Astrocyte of the cerebellum (primary cell): ENCODE results near the gene PRF1.

Experiments used
- DNase-seq: peaks from one replicate; pipeline ENCODE4 v3.0.0-alpha.2; 2011; ENCODE audit warnings: low read depth
- H3K4me3 ChIP-seq: 2 replicates; pipeline ENCODE4 v1.5.1; 2011; ENCODE audit warnings: mild to moderate bottlenecking, low read depth, low read length, moderate library complexity
- in situ Hi-C: cut with HindIII; loops from 2 replicates; pipeline ENCODE4 v1.10.0; 2017; ENCODE audit warnings: low sequenced_read_pairs
- TF ChIP-seq, protein P1 (sequence below): IDR thresholded peaks from 2 replicates; pipeline ENCODE4 v1.5.1; 2012; ENCODE audit warnings: low read length, low read depth, moderate library complexity, mild to moderate bottlenecking; ENCODE audit errors: missing control alignments

Gene PRF1

DNA sequence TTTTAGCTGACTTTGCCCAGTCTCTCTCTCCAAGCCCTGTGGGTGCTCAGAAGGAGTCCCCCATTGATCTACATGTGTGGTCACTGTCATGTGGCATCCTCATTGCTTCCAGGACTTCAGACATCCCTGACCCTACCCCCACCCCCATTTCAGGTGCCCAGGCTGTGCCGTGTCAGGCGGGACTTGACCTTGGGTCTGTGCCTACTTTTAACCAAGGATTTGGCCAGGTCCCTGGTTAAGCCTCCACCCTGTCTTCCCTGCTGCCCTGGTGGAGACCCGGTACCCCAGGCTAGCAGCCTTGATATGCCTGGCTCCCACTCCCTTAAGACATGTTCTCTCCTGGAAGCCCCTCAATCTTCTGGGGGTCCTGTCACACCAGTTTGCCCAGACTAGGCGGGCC, 31.3 kb downstream of the PRF1 start:
- in situ Hi-C loops = no loop called here
- TF ChIP-seq, protein P1, sequence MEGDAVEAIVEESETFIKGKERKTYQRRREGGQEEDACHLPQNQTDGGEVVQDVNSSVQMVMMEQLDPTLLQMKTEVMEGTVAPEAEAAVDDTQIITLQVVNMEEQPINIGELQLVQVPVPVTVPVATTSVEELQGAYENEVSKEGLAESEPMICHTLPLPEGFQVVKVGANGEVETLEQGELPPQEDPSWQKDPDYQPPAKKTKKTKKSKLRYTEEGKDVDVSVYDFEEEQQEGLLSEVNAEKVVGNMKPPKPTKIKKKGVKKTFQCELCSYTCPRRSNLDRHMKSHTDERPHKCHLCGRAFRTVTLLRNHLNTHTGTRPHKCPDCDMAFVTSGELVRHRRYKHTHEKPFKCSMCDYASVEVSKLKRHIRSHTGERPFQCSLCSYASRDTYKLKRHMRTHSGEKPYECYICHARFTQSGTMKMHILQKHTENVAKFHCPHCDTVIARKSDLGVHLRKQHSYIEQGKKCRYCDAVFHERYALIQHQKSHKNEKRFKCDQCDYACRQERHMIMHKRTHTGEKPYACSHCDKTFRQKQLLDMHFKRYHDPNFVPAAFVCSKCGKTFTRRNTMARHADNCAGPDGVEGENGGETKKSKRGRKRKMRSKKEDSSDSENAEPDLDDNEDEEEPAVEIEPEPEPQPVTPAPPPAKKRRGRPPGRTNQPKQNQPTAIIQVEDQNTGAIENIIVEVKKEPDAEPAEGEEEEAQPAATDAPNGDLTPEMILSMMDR = no peak
- H3K4me3 ChIP-seq = no peak overlapping the region

DNA sequence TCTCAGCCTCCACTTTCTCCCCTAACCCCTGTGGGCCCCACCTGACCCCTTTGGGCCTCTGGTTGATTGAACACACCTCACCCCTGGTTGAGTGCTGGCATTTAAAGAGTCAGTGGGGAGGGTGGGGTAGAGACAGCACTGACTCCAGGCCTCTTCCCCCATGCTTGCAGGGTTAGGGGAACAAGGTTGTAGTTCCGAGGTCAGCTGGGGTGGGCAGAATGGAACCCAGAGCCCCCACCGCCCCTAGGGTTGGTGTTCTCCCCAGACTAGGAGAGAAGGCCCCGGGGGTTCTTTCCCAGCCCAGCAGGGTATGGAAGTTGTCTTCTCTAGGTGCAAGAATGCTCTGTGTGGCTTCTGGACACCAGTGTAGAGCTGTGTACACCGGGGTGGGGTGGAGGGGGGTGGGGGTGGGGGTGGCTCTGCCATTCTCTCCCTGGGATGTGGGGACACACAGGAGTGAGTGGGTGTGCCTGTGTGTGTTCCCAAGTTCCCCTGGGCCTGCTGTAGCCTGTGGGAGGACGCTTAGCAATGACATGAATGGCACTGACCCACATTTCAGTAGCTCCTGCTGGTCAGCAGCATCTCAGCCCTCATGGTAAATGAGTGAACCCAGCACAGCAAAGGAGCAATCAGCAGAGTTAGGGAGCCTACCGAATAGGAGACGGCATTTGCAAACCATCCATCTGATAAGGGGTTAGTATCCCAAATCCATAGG, 33.6 kb downstream of the PRF1 start:
- TF ChIP-seq, protein P1 = no peak
- H3K4me3 ChIP-seq = no peak overlapping the region
- DNase-seq = no peak
- in situ Hi-C loops = no loop called here

More for the DNA sequence above, 31.3 kb downstream of the PRF1 start:
- DNase-seq = no peak

DNA sequence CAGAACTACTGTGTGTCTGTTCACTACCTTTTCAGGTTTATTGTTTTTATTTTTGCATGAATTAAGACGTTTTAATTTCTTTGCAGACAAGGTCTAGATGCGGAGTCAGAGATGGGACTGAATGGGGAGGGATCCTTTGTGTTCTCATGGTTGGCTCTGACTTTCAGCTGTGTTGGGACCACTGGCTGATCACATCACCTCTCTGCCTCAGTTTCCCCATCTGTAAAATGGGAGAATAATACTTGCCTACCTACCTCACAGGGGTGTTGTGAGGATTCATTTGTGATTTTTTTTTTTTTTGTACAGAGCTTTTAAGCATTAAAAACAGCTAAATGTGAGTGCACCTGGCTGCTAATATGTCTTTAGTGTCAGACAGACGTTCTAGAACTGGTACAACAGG, 34.4 kb downstream of the PRF1 start:
- TF ChIP-seq, protein P1 = no peak
- in situ Hi-C loops = no loop called here
- DNase-seq = no peak
- H3K4me3 ChIP-seq = no peak overlapping the region

DNA sequence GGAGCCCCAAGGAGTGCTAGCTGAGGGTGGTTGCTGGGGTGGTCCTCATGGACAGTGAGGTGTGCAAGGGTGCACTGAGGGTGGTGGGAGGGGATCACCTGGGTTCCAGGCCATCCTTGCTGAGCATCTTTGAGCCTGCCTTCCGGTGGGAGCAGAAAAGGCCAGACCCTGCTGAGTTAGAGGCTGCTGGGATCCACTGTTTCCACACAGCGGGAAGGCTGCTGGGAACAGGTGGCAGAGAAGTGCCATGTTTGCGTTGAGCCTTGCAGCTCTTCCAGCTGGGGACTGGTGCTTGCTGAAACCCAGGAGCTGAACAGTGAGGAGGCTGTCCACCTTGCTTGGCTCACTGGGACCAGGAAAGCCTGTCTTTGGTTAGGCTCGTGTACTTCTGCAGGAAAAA, 34.9 kb downstream of the PRF1 start:
- DNase-seq = no peak
- no peak overlapping the region for H3K4me3 ChIP-seq
- TF ChIP-seq, protein P1 = no peak
- in situ Hi-C loops = no loop called here

DNA sequence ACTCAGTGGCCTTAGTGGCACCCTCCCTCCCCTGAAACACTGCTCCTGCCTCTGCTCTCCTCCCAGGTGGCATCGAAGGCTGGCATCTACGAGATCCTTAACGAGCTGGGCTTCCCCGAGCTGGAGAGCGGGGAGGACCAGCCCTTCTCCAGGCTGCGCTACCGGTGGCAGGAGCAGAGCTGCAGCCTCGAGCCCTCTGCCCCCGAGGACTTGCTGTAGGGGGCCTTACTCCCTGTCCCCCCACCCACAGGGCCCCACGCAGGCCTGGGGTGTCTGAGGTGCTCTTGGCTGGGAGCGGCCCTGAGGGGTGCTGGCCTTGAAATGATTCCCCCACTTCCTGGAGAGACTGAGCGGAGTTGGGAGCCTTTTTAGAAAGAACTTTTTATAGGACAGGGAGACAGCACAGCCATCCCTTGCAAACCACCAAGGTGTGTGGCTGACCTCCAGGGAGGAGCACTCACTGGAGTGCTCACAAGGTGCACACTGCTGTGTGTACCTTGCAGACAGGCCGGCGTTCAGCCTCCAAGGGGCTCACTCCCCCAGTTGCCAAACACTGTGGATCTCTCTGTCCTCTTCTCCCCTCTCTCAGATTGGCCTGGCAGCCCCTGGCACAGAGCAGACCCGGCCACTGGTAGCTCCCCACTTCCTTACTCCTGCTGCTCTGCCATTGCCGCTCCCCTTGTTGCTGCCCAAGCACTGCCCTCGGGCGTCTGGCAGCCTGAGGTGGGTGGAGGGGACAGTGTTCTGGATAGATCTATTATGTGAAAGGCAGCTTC, 35.8 kb downstream of the PRF1 start:
- no peak overlapping the region for H3K4me3 ChIP-seq
- TF ChIP-seq, protein P1 = no peak
- in situ Hi-C loops = no loop called here
- DNase-seq = no peak

DNA sequence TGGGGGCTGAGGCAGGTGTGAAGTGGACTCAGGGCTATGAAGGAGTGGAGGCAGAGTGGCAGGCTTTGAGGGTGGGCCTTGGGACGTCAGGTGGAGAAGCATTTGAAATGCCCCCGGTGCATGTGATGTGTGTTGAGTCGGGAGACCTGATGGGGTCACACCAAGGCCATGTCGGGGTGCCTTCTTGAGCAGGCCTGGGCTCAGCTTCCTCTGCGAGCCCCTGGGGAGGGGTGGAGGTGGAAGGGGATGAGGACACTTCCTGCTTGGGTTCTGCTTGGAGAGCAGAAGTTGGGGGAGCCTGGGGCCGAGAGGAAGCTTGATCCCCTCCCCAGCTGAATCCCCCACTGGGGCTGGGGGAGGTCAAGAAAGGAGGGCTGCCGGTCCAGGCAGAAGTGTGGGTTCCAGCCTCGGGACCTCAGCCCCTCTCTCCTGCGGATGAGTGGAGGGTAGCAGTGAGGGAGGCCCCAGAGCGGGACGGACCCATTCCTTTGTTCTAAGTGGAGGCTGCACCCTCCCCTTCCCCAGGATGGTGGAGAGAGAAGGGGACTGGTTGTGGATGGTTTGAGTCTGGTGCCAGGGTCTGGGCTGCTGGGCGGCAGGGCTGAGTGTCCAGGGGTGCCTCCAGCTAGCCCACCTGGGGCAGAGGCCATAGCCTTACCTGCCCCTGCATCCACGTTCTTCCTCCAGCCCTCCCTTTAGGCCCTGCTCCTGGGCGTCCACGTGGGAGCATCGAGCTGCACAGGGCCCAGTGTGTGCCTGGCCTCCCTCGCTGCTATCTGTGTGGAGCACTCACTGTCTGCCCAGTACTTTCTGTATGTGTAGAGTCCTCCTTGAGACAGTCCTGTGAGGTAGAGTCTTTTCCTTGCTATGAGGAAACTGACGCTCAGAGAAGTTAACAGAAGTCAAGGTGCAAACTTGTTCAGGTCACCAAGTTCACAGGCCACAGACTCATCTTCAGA, 36.7 kb downstream of the PRF1 start:
- in situ Hi-C loops = no loop called here
- no peak overlapping the region for H3K4me3 ChIP-seq
- DNase-seq = no peak
- TF ChIP-seq, protein P1 = no peak
